Measurements from ENCODE around the gene NALCN. TPM values are rescaled to one million over a fixed set of nuclear protein-coding genes. Genes with fewer than 3 reads are reported as not detected.
A peak's percentile ranks its signal among the peaks of the same experiment; 100 is the strongest.

The NALCN gene
- total RNA-seq, 4 donors from 2014 or later: 0.62 to 0.87 TPM; not detected in 2

DNA sequence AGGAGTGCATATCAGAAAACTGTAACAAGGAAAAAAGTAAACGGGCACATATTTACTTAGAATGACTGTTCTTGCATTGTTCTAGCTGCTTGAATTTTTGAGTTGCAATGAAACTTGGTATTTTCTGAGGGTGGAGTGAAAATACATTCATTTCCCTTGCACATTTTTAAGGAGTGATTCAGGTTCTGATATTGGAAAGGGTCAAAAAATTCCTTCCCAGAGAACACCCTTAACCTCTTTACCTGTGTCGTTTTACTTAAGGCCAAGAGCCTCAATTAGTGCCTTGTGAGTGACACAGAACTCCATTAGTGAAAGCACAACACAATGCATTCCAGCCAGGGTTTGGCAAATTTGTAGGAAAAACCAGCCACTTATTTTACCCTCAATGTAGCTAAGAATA is 38.5 kb upstream of the NALCN start:
- intact Hi-C loops (cut with DNase I; ENCODE audit: low total_unique reads): no loop called here

DNA sequence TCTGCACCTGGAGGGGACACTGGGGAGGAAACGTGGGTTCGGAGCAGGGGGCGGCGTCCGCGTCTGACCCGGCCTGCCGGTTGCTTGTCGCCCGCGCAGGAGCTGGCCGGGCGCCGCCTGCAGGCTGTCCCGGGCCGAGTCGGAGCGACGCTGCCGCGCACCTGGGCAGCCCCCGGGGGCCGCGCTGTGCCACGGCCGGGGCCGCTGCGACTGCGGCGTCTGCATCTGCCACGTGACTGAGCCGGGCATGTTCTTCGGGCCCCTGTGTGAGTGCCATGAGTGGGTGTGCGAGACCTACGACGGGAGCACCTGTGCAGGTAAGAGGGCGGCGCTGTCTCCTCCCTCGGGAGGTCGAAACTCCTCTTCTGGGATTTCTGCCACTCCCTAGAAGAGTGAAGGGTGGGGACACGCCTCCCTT is 37.5 kb upstream of the NALCN start:
- Histone ChIP-seq H3K36me3 (no peaks in the 10 kb centered on the region), H3K4me1 (no peaks in the 10 kb centered on the region), H3K4me3 (peak overlapping the region; percentile 29 to 51 (median 46)), H3K27ac (no peak overlapping the region), H3K9me3 (no peaks in the 10 kb centered on the region), H3K27me3 (no peaks in the 10 kb centered on the region)
- in situ Hi-C loops (cut with MboI; ENCODE audit: low sequenced_read_pairs in 4 of 4) (no loop called here), intact Hi-C loops (cut with DNase I; ENCODE audit: low total_unique reads) (no loop called here)
- ATAC-seq (no peak), DNase-seq (no peak)
- TF ChIP-seq POLR2A (IDR thresholded peaks at IDR 0.05): no peak
- TF ChIP-seq, protein P1, sequence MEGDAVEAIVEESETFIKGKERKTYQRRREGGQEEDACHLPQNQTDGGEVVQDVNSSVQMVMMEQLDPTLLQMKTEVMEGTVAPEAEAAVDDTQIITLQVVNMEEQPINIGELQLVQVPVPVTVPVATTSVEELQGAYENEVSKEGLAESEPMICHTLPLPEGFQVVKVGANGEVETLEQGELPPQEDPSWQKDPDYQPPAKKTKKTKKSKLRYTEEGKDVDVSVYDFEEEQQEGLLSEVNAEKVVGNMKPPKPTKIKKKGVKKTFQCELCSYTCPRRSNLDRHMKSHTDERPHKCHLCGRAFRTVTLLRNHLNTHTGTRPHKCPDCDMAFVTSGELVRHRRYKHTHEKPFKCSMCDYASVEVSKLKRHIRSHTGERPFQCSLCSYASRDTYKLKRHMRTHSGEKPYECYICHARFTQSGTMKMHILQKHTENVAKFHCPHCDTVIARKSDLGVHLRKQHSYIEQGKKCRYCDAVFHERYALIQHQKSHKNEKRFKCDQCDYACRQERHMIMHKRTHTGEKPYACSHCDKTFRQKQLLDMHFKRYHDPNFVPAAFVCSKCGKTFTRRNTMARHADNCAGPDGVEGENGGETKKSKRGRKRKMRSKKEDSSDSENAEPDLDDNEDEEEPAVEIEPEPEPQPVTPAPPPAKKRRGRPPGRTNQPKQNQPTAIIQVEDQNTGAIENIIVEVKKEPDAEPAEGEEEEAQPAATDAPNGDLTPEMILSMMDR (IDR thresholded peaks at IDR 0.05 in 4 of 5, conservative IDR thresholded peaks at IDR 0.05 in 1 of 5): no peak

More for the DNA sequence above, 38.5 kb upstream of the NALCN start:
- no peak overlapping the region for H3K4me3 ChIP-seq
- H3K4me1 ChIP-seq: no peaks in the 10 kb centered on the region
- no peaks in the 10 kb centered on the region for H3K9me3 ChIP-seq
- ATAC-seq (no peak), DNase-seq (no peak)
- in situ Hi-C loops (cut with MboI; ENCODE audit: low sequenced_read_pairs in 4 of 4): no loop called here
- TF ChIP-seq, protein P1 (IDR thresholded peaks at IDR 0.05 in 4 of 5, conservative IDR thresholded peaks at IDR 0.05 in 1 of 5): no peak
- TF ChIP-seq POLR2A (IDR thresholded peaks at IDR 0.05): no peak
- H3K27me3 ChIP-seq: no peaks in the 10 kb centered on the region
- H3K27ac ChIP-seq: no peak overlapping the region
- no peaks in the 10 kb centered on the region for H3K36me3 ChIP-seq

DNA sequence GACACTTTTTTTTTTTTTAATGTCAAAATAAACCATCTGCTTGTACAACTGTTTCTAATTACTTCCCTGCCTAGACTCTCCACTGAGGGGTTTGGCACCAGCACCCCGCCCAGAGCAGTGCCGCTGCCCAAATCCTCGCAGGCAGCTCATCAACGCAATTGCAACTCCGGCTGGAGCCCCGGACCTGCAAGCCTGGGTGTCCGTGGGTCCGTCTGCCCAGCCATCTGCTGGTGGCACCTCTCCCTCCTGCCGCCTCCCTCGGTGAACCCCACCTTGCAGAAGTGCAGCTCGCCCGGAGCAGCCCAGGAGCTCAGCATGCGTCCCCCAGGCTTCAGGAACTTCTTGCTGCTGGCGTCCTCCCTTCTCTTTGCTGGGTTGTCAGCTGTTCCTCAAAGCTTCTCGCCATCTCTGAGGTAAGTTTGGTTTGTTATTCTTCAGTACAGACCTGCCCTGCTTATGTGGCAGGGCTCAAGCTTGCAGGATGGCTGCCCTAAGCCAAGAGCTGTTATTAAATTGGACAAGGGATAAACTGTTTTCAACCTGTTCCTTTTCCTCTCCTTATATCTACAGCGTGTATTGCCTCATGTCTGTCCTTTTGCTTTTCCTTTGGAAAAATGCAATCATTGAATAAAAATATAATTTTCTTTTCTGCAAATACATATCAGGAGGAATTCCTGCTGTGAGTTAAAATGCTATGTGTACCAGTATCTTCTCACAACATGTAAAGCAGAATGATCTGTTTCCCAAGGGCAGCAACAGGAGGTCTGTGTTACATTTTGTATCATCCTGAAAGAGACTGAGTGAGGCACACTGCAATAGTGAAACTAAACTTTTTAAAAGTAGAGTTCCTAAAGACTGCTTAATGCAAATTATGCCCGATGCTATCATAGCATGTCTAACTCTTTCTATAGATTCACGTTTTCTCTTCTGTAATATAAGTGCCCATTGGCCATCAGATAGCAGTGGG is 36.5 kb upstream of the NALCN start, which contains the start of gene ITGBL1:
ITGBL1 (plus strand) TSS at position 157 of the 967 bp plus-strand sequence; CDS start at position 316, 159 bp downstream.
- TF ChIP-seq, protein P1 (IDR thresholded peaks at IDR 0.05 in 4 of 5, conservative IDR thresholded peaks at IDR 0.05 in 1 of 5): no peak
- TF ChIP-seq POLR2A (IDR thresholded peaks at IDR 0.05): no peak
- Histone ChIP-seq H3K27me3 (no peaks in the 10 kb centered on the region), H3K27ac (peak within 1 kb of the TSS in 3 of 4 donors; percentile 21 to 54 (median 22)), H3K9me3 (no peaks in the 10 kb centered on the region), H3K4me1 (no peaks in the 10 kb centered on the region), H3K36me3 (no peaks in the 10 kb centered on the region), H3K4me3 (peak within 1 kb of the TSS; percentile 29 to 51 (median 46))
- intact Hi-C loops (cut with DNase I; ENCODE audit: low total_unique reads): no loop called here
- ATAC-seq (no peak), DNase-seq (no peak)
- in situ Hi-C loops (cut with MboI; ENCODE audit: low sequenced_read_pairs in 4 of 4): no loop called here

DNA sequence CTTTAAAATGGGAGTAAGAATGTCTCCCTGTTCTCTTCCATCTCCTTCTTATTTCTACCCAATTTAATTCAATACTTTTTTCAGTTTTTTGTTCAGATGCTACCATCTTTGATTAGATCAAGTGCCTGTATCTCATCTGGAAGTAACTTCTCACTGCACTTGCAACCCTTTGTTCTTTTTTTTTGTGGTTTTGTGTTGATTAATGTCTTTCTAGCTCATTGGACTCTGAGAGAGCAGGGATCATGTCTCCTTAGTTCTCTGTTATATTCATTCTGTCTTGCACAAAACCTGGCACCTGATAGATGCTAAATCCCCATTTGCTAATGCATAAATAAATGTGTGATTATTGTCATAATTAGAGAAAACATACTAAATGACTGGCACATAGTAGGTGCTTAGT is 35.3 kb upstream of the NALCN start:
- no peak overlapping the region for H3K4me3 ChIP-seq
- intact Hi-C loops (cut with DNase I; ENCODE audit: low total_unique reads): no loop called here
- TF ChIP-seq, protein P1 (IDR thresholded peaks at IDR 0.05 in 4 of 5, conservative IDR thresholded peaks at IDR 0.05 in 1 of 5): no peak
- no peak for TF ChIP-seq POLR2A (IDR thresholded peaks at IDR 0.05)
- H3K4me1 ChIP-seq: no peaks in the 10 kb centered on the region
- H3K9me3 ChIP-seq: no peaks in the 10 kb centered on the region
- no peak overlapping the region for H3K27ac ChIP-seq
- H3K27me3 ChIP-seq: no peaks in the 10 kb centered on the region
- ATAC-seq: no peak
- no peak for DNase-seq
- in situ Hi-C loops (cut with MboI; ENCODE audit: low sequenced_read_pairs in 4 of 4): no loop called here
- H3K36me3 ChIP-seq: no peaks in the 10 kb centered on the region

Measured in gastrocnemius medialis (tissue), 4 donors.